ENCODE data around the gene PTCH1.

GRCh38 chr9:95505717-95506427 lies 10.9 kb downstream of the PTCH1 start:
- TF ChIP-seq FOXM1 (IDR thresholded peaks at IDR 0.05; ENCODE audit: low read depth): no peak
- no peak for TF ChIP-seq CTCF (IDR thresholded peaks at IDR 0.05)
